GM19043 (cell line): ENCODE data around the gene DESI2.
"Not testable (repeated sequence)": the region's sequence is repeated elsewhere in the genome, so short reads cannot be mapped to it uniquely, and the experiment has no call there.

Source experiments
- ATAC-seq: cut with Tn5 transposase; IDR thresholded peaks from one replicate; pipeline ENCODE4 v1.9.1; 2021; ENCODE audit warnings: low read depth; ENCODE audit not compliant: unreplicated experiment

The DESI2 gene

DNA sequence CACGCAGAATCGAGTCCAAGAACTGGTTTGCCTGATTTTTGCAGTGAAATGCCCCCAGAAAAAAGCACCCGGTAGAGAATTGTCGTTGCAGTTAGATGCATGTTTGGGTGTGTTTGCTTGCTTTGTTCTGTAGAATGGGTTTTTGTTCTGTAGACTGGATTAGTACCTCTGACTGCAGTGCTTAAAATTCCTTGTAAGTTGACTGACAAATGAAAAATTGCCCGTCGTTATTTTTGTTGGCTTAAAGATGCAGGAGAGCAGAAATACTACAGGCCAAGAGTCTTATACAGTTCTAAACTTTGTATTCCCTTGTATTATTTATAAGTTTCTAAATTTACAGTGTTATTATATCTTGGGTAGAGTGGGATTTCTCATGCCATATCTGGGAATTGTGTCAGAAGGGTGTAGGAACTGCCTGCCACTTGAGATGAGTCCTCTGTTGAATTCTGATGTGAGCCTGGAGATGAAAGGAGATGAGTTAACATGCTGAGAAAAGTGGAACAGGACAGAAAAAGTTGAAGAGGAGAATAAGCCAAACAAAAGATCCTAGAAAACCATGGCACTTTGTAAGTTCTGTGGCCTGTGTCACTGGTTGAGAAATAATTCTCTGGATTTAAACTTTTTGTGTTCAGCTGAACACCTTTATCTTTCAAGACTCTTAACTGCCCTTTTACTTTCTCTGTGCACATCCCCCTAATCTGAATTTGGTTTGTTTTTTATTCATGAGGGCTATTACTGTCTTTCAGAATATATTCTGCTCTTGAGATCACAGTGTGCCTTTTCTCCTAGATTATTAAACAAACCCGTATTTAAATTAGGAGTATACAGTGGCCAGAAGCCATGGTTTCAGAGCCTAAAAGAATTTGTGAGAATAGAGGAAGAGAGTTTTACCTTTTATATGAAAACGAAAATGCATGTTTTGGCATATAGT lies 1.4 kb downstream of the DESI2 start:
- no peak for ATAC-seq

DNA sequence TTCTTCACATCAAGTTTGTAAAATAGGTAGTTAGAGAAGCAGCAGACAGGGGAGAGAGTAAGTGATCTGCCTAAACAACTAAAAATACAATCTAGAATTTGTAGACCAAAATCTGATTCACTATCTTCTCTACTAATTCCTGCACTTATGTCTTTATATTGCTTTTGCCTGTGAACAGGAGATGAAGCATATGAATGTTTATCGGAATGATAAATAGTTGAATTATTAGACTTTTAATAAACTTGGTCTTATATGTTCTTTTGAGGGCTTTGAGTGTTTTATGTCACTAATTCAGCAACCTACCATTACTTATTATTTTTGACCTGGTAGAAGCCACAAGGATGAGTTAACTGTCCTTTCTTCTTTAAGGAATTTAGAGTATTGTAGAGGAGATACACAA lies 2.3 kb downstream of the DESI2 start:
- no peak for ATAC-seq

DNA sequence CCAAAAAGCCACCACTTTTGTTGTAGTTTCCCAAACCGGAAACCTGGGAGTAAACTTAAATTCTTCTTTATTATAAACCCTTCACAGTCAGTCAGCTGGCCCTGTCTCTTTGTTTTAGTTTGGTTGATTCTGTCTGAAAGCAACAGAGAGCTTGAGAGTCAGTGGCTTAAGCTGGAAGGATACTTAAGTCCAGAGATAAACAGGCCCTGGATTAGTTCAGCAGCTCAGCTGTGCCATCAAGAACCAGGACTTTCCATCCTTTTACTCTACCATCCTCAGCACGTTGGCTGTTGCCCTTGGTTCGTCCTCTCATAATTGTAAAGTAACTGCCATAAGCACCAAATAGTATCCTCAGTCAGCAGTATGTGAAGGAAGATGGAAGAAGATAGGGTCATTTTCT lies 4.5 kb downstream of the DESI2 start:
- ATAC-seq, result no peak

DNA sequence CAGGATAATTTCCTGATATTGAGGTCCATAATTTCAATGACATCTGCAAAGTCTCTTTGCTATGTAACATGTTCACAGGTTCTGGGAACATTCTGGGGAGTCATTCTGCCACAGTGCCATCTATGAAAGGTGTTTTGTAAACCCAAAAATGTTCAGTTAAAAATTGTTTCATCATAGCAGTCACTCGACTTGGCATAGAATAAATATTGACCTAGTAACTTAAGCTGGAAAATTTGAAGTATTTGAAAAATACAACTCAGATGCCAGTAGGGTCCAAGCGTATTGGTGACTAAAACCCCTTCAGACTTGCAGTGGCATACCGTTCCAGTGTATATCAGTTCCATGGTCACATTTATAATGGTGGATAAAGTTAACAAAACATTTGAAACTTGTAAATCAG lies 6.8 kb downstream of the DESI2 start:
- no peak for ATAC-seq

DNA sequence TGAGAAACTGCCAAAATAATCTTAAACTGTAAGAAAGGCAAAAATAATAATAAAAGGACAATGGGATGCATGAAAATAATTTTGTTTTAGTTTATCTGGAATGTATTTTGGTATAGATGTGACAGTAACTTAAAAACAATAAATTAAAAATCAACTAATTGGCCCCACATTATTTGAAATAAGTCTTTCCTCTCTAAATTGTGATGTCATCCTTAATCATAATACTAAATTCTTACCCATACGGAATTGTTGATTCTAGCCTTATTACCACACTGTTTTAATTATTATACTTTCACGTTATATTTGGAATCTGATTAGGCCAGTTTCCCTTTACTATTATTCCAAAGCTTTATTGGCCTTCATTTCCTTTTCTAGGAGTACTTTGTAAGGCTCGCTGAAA lies 7.7 kb downstream of the DESI2 start:
- no peak for ATAC-seq

DNA sequence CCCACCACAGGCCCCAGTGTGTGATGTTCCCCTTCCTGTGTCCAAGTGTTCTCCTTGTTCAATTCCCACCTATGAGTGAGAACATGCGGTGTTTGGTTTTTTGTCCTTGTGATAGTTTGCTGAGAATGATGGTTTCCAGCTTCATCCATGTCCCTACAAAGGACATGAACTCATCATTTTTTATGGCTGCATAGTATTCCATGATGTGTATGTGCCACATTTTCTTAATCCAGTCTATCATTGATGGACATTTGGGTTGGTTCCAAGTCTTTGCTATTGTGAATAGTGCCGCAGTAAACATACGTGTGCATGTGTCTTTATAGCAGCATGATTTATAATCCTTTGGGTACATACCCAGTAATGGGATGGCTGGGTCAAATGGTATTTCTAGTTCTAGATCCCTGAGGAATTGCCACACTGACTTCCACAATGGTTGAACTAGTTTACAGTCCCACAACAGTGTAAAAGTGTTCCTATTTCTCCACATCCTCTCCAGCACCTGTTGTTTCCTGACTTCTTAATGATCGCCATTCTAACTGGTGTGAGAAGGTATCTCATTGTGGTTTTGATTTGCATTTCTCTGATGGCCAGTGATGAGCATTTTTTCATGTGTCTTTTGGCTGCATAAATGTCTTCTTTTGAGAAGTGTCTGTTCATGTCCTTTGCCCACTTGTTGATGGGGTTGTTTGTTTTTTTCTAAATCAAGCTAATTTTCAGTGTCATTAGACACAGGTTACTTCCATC lies 8.8 kb downstream of the DESI2 start:
- not testable (repeated sequence) for ATAC-seq

DNA sequence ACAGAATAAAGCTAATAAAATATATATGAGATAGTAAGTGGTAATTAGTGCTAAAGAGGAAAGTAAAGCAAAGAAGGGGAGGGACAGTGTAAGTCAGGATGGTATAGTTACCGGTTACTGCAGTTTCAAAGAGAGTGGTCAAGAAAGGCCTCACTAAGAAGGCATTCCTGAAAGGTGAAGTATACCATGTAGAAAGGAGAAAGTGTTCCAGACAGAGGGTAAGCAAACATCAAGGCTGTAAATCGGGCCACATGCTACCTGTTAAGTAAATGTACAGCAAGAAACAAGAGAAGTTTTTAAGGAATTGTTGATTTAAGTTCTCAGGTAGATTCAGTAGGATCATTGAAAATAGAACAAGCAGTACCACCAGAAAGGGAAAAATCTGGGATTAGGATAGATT lies 9.7 kb downstream of the DESI2 start:
- ATAC-seq, result no peak

DNA sequence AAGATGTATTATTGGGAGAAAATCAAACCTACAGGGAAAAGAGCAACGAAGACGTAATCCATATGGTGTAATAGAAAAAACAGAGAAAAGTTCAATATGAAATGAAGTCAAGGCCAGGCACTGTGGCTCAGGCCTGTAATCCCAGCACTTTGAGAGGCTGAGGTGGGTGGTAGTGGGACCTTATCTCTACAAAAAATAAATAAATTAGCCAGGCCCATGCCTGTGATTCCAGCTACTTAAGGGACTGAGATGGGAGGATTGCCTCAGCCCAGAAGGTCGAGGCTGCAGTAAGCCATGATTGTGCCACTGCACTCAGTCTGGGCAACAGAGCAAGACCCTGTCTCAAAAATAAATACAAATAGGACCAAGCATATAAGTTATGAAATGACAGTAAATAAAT lies 11.4 kb downstream of the DESI2 start:
- ATAC-seq, result no peak

DNA sequence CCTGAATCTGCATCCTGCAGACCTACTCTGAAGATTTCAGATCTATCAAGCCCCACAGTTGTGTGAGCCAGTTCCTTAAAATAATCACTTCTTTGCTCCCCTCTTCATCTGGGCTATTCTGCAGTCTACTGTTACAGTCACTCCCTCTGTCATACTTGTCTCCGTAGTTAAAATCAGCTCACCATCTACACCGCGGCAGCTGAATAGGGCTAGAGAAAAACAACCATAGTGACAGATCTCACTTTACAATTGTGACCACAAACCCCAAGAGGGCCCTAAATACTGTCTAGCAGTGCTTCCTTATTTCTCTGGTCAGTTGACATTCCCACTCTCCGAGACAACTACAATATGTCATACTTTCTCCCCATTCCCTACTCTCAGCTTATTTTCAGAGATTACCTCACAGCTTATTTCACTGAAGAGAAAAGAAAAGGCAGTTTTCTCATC lies 12.9 kb downstream of the DESI2 start:
- ATAC-seq, result peak; percentile 88

DNA sequence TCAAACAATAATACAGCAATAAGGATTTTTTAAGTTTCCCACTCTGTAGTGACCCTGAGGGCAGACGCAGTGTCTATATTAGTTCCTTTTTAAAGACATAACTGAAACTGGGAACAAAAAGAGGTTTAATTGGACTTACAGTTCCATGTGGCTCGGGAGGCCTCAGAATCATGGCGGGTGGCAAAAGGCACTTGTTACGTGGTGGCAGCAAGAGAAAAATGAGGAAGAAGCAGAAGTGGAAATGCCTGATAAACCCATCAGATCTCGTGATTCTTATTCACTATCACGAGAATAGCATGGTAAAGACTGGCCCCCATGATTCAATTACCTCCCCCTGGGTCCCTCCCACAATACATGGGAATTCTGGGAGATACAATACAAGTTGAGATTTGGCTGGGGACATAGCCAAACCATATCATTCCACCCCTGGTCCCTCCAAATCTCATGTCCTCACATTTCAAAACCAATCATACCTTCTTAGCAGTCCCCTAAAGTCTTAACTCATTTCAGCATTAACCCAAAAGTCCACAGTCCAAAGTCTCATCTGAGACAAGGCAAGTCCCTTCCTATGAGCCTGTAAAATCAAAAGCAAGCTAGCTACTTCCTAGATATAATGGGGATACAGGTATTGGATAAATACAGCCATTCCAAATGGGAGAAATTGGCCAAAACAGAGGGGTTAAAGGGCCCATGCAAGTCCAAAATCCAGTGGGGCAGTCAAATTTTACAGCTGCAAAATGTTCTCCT lies 13.9 kb downstream of the DESI2 start:
- ATAC-seq, result not testable (repeated sequence)

DNA sequence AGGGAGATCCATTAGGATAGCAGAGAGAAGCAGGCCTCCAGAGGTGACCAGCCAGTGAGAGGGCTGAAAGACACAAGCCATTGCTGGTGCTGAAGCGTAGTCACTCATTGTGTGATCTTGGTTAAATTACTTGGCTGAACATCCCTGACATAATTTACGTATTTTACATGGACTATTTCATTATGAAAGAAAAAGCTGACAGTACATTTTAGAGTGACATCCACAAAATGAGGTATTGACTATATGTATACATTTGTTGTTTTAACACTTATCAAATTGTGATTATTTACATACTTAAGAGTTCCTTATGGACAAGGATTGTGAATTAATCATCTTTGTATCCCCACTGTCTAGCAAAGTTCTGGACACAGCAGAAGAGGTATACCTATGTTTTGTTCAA lies 14.9 kb downstream of the DESI2 start:
- ATAC-seq, result no peak

DNA sequence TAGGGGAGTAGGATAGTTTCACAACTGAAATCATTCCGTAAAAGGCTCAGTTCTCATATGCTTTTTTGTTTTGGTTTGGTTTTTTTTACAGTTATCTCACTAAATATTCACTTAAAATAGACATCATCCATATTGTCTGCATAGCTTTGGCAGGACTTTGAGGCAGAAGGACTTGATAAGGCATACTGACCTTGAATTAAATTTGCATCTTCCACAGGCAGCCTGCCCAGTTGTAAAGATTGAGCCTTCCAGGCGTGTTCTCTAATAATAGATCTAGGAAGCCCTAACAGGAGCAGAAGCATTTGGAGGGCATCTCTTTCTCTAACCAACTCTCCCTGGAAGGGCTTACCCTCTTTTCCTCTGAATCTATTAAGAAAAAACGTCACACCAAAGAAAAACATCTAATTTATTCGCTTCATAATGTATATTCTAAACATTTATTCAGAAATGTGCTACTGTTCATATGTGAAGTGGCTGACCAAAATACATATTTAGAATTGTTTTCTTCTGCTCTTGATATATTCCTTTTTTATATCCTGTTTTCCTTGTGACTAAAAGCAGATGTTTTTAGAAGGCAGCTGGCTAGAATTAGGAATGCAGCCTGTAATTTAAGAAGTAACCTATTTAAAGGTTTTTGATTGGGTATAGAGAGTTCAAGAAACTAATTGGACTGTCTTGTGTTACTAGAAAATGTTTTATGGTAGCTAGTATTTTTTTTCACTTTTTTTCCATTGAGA lies 20.2 kb downstream of the DESI2 start:
- ATAC-seq, result no peak

DNA sequence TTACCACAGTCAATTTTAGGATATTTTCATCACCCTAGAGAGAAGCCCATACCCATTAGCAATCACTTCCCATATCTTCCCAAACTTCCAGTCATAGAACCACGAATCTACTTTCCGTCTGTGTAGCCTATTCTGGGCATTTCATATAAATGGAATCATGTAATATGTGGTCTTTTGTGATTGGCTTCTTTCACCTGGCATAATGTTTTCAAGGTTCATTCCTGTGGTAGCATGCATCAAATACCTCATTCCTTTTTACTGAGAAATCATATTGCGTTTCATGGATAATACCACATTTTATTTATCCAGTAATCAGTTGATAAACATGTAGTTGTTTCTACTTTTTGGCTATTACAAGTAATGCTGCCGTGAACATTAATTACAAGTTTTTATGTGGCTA lies 21.5 kb downstream of the DESI2 start:
- ATAC-seq, result no peak

DNA sequence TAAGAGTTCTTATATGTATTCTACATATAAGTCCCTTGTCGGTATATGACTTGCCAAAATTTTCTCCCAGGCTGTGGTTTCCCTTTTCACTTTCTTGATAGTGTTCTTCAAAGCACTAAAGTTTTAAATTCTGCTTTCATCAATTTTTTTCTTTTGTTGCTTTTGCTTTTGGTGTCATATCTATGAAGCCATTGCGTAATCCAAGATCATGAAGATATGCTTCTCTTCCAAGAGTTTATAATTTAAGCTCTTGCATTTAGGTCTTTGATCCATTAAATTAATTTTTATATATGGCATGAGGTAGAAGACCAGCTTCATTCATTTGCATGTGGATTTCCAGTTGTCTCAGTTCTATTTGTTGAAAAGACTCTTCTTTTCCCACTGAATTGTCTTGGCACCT lies 22.2 kb downstream of the DESI2 start:
- no peak for ATAC-seq

DNA sequence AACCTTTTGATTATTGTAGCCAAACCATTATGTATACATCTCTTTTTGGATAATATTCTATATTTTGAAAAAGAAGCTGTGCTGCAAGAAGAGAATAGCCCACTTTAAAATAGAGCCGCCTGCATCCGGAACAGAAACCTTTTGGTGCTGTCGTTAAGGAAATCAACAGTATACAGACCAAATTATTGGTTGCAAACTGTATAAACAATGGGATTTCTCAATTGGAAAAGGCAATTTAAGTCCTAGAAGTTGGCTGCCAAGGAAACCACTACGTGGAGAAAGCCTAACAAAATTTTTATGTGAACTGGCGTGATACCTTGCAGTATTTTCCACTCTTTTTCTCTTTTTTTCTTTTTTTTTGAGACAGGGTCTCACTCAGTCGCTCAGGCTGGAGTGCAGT lies 25.8 kb downstream of the DESI2 start:
- no peak for ATAC-seq

DNA sequence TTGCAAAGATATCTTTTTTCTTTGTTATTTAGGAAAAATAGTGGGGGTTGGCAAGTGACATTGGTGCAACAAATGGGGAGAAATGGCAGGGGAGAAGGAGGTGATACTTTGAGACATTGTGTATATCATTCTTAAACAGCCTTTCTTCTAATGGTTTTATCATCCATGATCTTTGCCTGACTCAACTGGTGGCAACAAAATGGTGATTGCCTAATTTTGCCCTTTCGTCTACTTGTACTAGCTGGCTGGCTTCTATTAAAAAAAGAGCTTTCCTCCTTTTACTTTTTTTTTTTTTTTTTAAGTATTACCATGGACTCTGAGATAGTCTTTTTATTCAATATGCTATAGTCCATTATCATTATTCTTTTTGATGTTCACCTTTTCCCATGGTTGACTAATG lies 27.7 kb downstream of the DESI2 start:
- ATAC-seq, result no peak

DNA sequence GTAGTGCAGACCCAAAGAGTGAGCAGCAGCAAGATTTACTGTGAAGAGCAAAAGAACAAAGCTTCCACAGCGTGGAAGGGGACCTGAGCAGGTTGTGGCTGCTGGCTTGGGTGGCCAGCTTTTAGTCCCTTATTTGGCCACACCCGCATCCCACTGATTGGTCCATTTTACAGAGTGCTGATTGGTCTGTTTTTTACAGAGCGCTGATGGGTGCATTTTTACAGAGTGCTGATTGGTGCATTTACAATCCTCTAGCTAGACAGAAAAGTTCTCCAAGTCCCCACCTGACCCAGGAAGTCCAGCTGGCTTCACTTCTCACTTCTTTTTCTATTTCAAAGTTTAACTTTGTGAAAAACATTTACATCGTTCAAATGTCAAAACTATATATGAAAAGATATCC lies 29.2 kb downstream of the DESI2 start:
- ATAC-seq, result not testable (repeated sequence)

DNA sequence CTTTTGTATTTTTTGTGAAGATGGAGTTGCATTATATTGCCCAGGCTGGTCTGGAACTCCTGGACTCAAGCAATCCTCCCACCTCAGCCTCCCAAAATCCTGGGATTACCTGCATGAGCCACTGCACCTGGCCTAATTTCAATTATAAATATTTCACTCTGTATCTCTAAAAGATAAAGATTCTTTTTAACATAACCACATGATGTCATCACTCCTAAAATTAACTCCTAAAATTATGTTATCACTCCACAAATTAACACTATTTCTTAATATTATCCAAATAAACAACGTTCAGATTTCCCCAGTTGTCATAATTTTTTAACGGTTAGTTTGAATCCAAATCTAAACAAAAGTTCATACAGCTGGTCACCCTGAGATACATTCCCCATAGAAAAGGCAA lies 43.0 kb downstream of the DESI2 start:
- no peak for ATAC-seq

DNA sequence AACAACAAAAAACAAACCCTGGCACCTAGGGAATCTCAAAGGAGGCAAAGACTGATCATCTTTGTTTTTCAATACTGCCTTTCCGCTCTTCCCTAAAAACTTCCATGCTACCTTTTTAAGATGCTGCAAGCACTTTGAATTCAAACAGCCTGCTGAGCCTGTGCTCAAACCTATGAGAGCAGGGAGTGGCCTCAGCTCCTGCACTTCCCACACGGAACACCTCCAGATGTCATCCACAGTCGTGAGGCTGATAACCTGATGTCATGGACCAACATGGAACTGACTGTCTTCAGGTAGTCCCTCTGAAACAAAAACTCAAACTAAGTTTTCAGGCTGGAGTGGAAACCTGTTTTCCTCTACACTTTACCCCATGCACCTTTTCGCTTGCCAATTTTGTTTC lies 46.8 kb downstream of the DESI2 start:
- ATAC-seq, result no peak

DNA sequence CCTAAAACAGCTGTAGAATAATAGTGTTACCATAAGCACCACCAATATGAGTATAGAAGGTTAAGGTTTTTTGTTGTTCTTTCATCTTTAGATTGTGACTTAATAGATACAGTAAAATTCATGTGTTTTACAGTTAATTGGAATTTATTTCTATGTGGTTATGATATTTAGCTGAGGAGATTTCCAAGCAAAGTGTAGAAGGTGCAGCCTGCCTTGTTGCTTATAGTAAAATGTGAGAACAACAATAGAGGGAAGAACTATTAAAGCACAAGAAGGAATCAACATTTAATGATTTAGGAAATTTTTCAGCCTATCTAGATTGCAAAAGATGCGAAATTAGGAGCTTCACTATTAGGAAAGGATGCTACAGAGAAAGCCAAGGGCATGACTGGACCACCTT lies 47.9 kb downstream of the DESI2 start:
- no peak for ATAC-seq
